K562 (cell line): ENCODE data around the gene ROR2. TPM values are rescaled to one million over a fixed set of nuclear protein-coding genes. Genes with fewer than 3 reads are reported as not detected.

Experiments used
- ATAC-seq: fragments of 200-7000 bp; cut with Tn5 transposase; 3 replicates; pipeline ENCODE4 v1.9.1; 2020; ENCODE audit warnings: moderate library complexity
- BruUV-seq: library from RNA; stranded (reverse); fragments of 400-500 nt; replicated peaks from 2 replicates; lab custom pipeline; 2021; lab: Mats Ljungman, UMichigan
- CTCF ChIA-PET: fragments of 300-600 bp; formaldehyde crosslinking; extraction: SDS; loops from one replicate; lab custom pipeline; 2021; ENCODE audit warnings: low intra/inter-chr PET ratio; lab: Yijun Ruan, JAX
- POLR2A ChIA-PET: fragments of 300-600, 350-650 bp; sonication (Branson Sonifier 250); formaldehyde crosslinking; extraction: SDS; loops from one replicate; lab custom pipeline; 2021; ENCODE audit warnings: antibody characterized with exemption, inconsistent platforms; lab: Yijun Ruan, JAX
- DNase-seq, 4 experiments: peaks; one replicate each; pipeline versions ENCODE4 v3.0.0 to v3.0.0-alpha.2; 2011 to 2018; ENCODE audit warnings: low spot score in 3 of 4, mixed read lengths in 3 of 4; ENCODE audit errors: extremely low read depth in 1 of 4
- FAIRE-seq: peaks from 2 replicates; lab custom pipeline; 2011; peaks lifted over from hg19 to GRCh38; lab: Jason Lieb, UNC
- H2AFZ ChIP-seq: 2 replicates; pipeline ENCODE4 v1.6.0; 2011; ENCODE audit warnings: low read depth, low read length, control low read depth, inconsistent platforms
- H3K27ac ChIP-seq: fragments of 200-600 bp; 3 replicates; pipeline ENCODE4 v1.8.0; 2011; ENCODE audit warnings: low read depth, mild to moderate bottlenecking, control low read depth, inconsistent platforms, low read length, moderate library complexity, mixed read lengths; ENCODE audit errors: extremely low read depth
- H3K27me3 ChIP-seq, 2 experiments: fragments of 300-600 bp in 1 of 2; 2 replicates in 1 of 2; 3 replicates in 1 of 2; pipeline versions ENCODE4 v1.6.0 to v1.8.0; 2011; ENCODE audit warnings: inconsistent platforms in 2 of 2, low read length in 2 of 2, mild to moderate bottlenecking in 1 of 2, mixed read lengths in 1 of 2, moderate library complexity in 1 of 2; ENCODE audit not compliant: control insufficient read depth in 2 of 2, insufficient read depth in 2 of 2
- H3K36me3 ChIP-seq: fragments of 300-600 bp; 3 replicates; pipeline ENCODE4 v1.8.0; 2011; ENCODE audit warnings: mild to moderate bottlenecking, low read length, inconsistent platforms; ENCODE audit not compliant: control insufficient read depth, insufficient read depth
- H3K4me1 ChIP-seq, 2 experiments: fragments of 200-600 bp in 1 of 2; replicated peaks in 1 of 2; 2 replicates in 1 of 2; 3 replicates in 1 of 2; pipeline versions ENCODE4 v1.5.1 to v1.8.0; 2011; ENCODE audit warnings: inconsistent platforms in 2 of 2, low read length in 2 of 2, mild to moderate bottlenecking in 1 of 2, mixed read lengths in 1 of 2, moderate library complexity in 1 of 2; ENCODE audit not compliant: control insufficient read depth in 2 of 2, insufficient read depth in 2 of 2
- H3K4me2 ChIP-seq: 2 replicates; pipeline ENCODE4 v1.6.1; 2011; ENCODE audit warnings: low read length, control low read depth, inconsistent platforms, mixed read lengths; ENCODE audit not compliant: insufficient read depth
- H3K4me3 ChIP-seq: fragments of 200-600 bp; sonication (generic), shearing (Covaris generic); 2 replicates; pipeline ENCODE4 v1.5.1; 2016; ENCODE audit warnings: control low read depth, inconsistent platforms
- H3K79me2 ChIP-seq: fragments of 200-600 bp; 3 replicates; pipeline ENCODE4 v1.8.0; 2011; ENCODE audit warnings: low read length, inconsistent platforms; ENCODE audit not compliant: control insufficient read depth, insufficient read depth
- H3K9ac ChIP-seq, 2 experiments: 2 replicates each; pipeline versions ENCODE4 v1.6.0 to v1.6.1; 2011; ENCODE audit warnings: low read depth in 2 of 2, low read length in 2 of 2, control low read depth in 1 of 2, inconsistent platforms in 1 of 2, mild to moderate bottlenecking in 1 of 2, mixed read lengths in 1 of 2; ENCODE audit not compliant: insufficient read depth in 1 of 2
- H3K9me1 ChIP-seq: one replicate; pipeline ENCODE4 v1.6.0; 2011; ENCODE audit warnings: inconsistent platforms, mild to moderate bottlenecking, low read length, moderate library complexity; ENCODE audit not compliant: control insufficient read depth, insufficient read depth
- H3K9me3 ChIP-seq: replicated peaks from 2 replicates; pipeline ENCODE4 v1.5.1; 2011; ENCODE audit warnings: low read depth, low read length, inconsistent platforms; ENCODE audit not compliant: control insufficient read depth, insufficient read depth
- H4K20me1 ChIP-seq: replicated peaks from 2 replicates; pipeline ENCODE4 v1.6.1; 2011; ENCODE audit warnings: low read length, inconsistent platforms, mixed read lengths; ENCODE audit not compliant: control insufficient read depth, insufficient read depth
- DPF2 ChIP-seq: fragments of 450-650 bp; IDR thresholded peaks from 2 replicates; pipeline ENCODE4 v1.6.1; 2016
- HNRNPK ChIP-seq: fragments of 200-400 bp; formaldehyde crosslinking; IDR thresholded peaks from one replicate; pipeline ENCODE4 v1.6.1; 2018; ENCODE audit warnings: mild to moderate bottlenecking, low read depth, low read length; ENCODE audit not compliant: poor library complexity, severe bottlenecking
- NFYB ChIP-seq: IDR thresholded peaks from 2 replicates; pipeline ENCODE4 v1.6.1; 2011; ENCODE audit warnings: mild to moderate bottlenecking, moderate library complexity; ENCODE audit not compliant: insufficient read length; ENCODE audit errors: extremely low read depth
- ZNF316 ChIP-seq: fragments of 450-650 bp; IDR thresholded peaks from 2 replicates; pipeline ENCODE4 v1.6.1; 2016
- ZNF696 ChIP-seq: fragments of 250-450 bp; sonication (Bioruptor Pico); conservative IDR thresholded peaks from 2 replicates; pipeline ENCODE4 v1.4.0; 2020; ENCODE audit warnings: mild to moderate bottlenecking, moderate library complexity
- WGBS: fragments of 100-300 bp; shearing (Covaris generic); methylation state at CpG from one replicate; pipeline ENCODE4 v1.1.6; 2016; ENCODE audit warnings: low coverage, mixed read lengths; ENCODE audit not compliant: insufficient coverage; ENCODE audit errors: missing lambda C conversion rate; 5-methylcytosine and 5-hydroxymethylcytosine counted together
- in situ Hi-C: fragments of 300-500 bp; cut with MboI; formaldehyde crosslinking; loops from 4 replicates; pipeline ENCODE4 v1.15.0; 2018; ENCODE audit warnings: inconsistent platforms, mixed read lengths
- intact Hi-C: fragments of 100-400 bp; cut with micrococcal nuclease; formaldehyde crosslinking; loops from 2 replicates; pipeline ENCODE4 v1.14.2; 2022
- polyA plus RNA-seq, 8 experiments: library from polyadenylated mRNA; depleted of rRNA in 4 of 8; stranded (reverse) in 5 of 8; unstranded in 3 of 8; fragments of >200 nt; fragmentation: Nextera tagmentation in 2 of 8; fragmentation: Illumina TruSeq in 1 of 8; extraction: Ambion mirVana in 2 of 8; extraction: Trizol in 1 of 8; gene quantifications; 2 replicates each; pipeline versions ENCODE4 v1.2.1 to v1.2.3, GENCODE V29; 2011 to 2014; ENCODE audit warnings: inconsistent platforms in 1 of 8, missing spikeins in 1 of 8
- total RNA-seq, 7 experiments: library from RNA; depleted of rRNA in 6 of 7; stranded (reverse); fragments of >200 nt in 6 of 7; fragmentation: Illumina TruSeq in 2 of 7; extraction: Trizol in 2 of 7; gene quantifications; 2 replicates each; pipeline versions ENCODE4 v1.2.1 to v1.2.3, GENCODE V29; 2011 to 2021; ENCODE audit warnings: low replicate concordance in 1 of 7

ROR2 gene
- total and polyA plus RNA-seq, 9 of the 15 experiments (the other 6 are each of a cell fraction or from before 2014, with no cell fraction given): 5.6 to 33.8 (median 15.3) TPM

GRCh38 chr9:91700475-91700874 is 249.6 kb downstream of the ROR2 start:
- Histone ChIP-seq H3K4me2 (no peak overlapping the region), H3K4me3 (no peak overlapping the region), H3K9me1 (no peaks in the 10 kb centered on the region), H3K4me1 (peaks cover 0 to 4% of the 10 kb centered on the region in 2 experiments; a peak in 1 of 5 replicates), H3K9me3 (no peaks in the 10 kb centered on the region), H3K9ac (no peak overlapping the region), H3K27me3 (peaks cover 3 to 8% of the 10 kb centered on the region in 2 experiments; a peak in 2 of 5 replicates), H2AFZ (no peak overlapping the region), H4K20me1 (no peaks in the 10 kb centered on the region), H3K79me2 (no peaks in the 10 kb centered on the region), H3K27ac (no peak overlapping the region), H3K36me3 (no peaks in the 10 kb centered on the region)
- ATAC-seq: no peak
- intact Hi-C loops: no loop called here
- DNase-seq: no peak
- CTCF ChIA-PET: no interaction called here
- peak; percentile 42; the same call in 1 of the 2 replicates for TF ChIP-seq ZNF316
- TF ChIP-seq HNRNPK: no peak
- no peak for FAIRE-seq
- in situ Hi-C loops: no loop called here
- POLR2A ChIA-PET: interaction anchor here (0.6 kb wide), 1 partner anchor 17 kb away, joined by 3 read pairs; no protein-coding TSS in a partner anchor
- no TSS peak for BruUV-seq
- 2% methylated on average over 5 of the region's 5 CpGs for WGBS

GRCh38 chr9:91698266-91698665 is 251.8 kb downstream of the ROR2 start:
- Histone ChIP-seq H3K9me3 (no peaks in the 10 kb centered on the region), H3K9me1 (no peaks in the 10 kb centered on the region), H3K9ac (no peak overlapping the region), H3K4me3 (no peak overlapping the region), H3K27me3 (peaks cover 3 to 8% of the 10 kb centered on the region in 2 experiments; a peak in 2 of 5 replicates), H3K27ac (no peak overlapping the region), H3K79me2 (no peaks in the 10 kb centered on the region), H2AFZ (no peak overlapping the region), H3K36me3 (no peaks in the 10 kb centered on the region), H3K4me1 (peaks cover 0 to 4% of the 10 kb centered on the region in 2 experiments; a peak in 1 of 5 replicates), H3K4me2 (no peak overlapping the region), H4K20me1 (no peaks in the 10 kb centered on the region)
- no TSS peak for BruUV-seq
- POLR2A ChIA-PET: no interaction called here
- DNase-seq (no peak), ATAC-seq (no peak), FAIRE-seq (no peak)
- CTCF ChIA-PET: no interaction called here
- intact Hi-C loops: no loop called here
- in situ Hi-C loops: no loop called here
- no peak for TF ChIP-seq DPF2
- TF ChIP-seq NFYB: no peak
- no peak for TF ChIP-seq ZNF696 (CRISPR knock-in tag)
- 9% methylated on average over 3 of the region's 3 CpGs for WGBS
